Right lobe of liver (tissue), 4 donors: ENCODE measurements around the gene FER.

ENCODE experiments used
- POLR2A ChIP-seq: fragments of 450-650 bp; IDR thresholded peaks from one replicate; pipeline ENCODE4 v1.6.1; 2017; ENCODE audit warnings: antibody characterized with exemption, mild to moderate bottlenecking
- TF ChIP-seq, protein P1 (sequence below), 4 donors: fragments of 200-600 bp in 3 of 4; fragments of 450-650 bp in 1 of 4; IDR thresholded peaks; one replicate each; pipeline versions ENCODE4 v1.5.1 to v1.8.0; 2016 to 2022; ENCODE audit warnings: antibody characterized with exemption in 4 of 4, mild to moderate bottlenecking in 2 of 4
- donor health status: DM: no; HTN: no; CAD: no.
- donor health status: DM: no; HTN: no; CAD: no.
- donor health status: DM: no; HTN: yes; CAD: no.

DNA sequence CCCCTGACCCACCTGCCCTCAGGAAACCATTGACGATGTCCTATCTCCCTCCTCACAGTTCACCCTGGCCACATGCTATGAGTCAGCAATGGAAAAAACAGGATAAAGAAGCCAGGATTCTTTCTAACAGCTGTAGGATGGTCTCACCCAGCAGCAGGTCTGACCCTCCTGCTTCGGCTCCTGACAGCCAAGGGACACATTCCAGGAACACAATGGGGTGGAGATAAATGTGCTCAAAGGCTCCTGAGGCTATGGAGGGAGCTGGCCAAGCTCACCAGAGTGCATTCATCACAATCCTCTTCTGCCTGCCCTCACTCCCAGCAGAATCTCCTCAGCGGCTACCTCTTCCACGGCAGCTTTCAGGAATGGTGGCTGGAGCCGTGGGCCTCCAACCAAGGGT is 491.8 kb downstream of the FER start:
- TF ChIP-seq, protein P1, sequence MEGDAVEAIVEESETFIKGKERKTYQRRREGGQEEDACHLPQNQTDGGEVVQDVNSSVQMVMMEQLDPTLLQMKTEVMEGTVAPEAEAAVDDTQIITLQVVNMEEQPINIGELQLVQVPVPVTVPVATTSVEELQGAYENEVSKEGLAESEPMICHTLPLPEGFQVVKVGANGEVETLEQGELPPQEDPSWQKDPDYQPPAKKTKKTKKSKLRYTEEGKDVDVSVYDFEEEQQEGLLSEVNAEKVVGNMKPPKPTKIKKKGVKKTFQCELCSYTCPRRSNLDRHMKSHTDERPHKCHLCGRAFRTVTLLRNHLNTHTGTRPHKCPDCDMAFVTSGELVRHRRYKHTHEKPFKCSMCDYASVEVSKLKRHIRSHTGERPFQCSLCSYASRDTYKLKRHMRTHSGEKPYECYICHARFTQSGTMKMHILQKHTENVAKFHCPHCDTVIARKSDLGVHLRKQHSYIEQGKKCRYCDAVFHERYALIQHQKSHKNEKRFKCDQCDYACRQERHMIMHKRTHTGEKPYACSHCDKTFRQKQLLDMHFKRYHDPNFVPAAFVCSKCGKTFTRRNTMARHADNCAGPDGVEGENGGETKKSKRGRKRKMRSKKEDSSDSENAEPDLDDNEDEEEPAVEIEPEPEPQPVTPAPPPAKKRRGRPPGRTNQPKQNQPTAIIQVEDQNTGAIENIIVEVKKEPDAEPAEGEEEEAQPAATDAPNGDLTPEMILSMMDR (IDR thresholded peaks at IDR 0.05), result no peak
- no peak for TF ChIP-seq POLR2A
